Urothelium cell line (cell line): ENCODE results near the gene MCC.

Experiments
- DNase-seq: peaks from one replicate; pipeline ENCODE4 v3.0.0; 2011; ENCODE audit warnings: low spot score, mixed read lengths
- FAIRE-seq: peaks from 2 replicates; lab custom pipeline; 2011; peaks lifted over from hg19 to GRCh38; lab: Jason Lieb, UNC

Gene MCC

DNA sequence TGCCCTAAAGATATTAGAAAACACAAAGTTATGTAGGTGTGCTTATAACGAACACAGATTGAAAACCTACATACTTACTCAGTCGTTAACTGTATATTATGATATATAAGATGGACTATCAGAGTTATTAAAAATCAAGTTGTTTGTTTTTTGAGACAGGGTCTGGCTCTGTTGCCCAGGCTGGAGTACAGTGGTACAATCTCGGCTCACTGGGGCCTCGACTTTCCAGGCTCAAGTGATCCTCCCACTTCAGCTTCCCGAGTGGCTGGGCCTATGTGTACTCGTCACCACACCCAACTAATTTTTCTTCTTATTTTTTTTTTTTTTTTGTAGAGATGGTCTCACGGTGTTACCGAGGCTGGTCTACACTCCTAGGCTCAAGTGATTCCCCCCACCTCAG is 211.8 kb downstream of the MCC start:
- DNase-seq, result no peak
- no peak for FAIRE-seq

DNA sequence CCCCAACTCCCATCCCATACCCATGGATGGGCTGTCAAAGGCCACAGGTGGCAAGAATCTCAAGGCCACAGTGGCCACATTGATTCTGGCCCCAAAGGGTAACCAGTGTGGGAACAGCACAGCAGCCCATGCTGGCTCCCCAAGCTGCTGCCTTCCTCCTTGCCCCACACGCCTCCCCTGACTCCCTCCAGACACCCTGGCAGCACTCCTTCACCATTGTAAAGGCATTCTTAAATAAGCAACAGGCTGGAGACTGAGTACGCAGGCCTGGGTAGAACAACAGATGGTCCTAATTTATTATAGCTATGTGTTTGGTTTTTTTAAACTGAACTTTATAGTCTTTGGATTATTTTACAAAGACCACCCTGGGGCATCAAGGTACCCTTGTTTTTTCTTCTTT is 212.3 kb downstream of the MCC start:
- DNase-seq (no peak), FAIRE-seq (no peak)

DNA sequence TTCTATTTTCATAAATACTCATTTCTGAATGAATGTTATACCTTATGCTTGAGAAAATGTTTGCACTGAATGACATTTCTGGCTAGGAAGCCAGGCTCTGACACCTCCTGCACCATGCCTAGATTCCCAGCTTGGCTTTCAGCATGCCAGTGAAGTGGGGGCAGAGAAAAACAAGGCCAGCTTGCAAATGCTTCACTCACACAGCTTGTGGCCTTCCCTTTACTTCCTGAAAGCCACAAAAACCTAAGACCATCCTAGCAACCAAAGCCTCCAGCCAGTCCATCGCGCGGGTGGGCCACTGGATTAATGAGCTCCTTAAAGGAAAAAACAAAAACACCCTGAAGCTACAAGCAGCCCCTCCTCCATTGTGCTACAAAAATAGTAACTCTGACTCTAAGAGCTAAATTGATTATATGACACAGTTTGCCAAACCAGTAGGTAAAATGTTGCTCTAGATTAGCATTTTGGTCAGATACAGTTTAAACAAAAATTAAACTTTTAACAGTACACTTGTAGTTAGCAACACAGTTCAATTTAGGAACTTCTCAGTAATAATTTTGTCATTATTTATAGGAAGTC is 213.3 kb downstream of the MCC start:
- no peak for FAIRE-seq

DNA sequence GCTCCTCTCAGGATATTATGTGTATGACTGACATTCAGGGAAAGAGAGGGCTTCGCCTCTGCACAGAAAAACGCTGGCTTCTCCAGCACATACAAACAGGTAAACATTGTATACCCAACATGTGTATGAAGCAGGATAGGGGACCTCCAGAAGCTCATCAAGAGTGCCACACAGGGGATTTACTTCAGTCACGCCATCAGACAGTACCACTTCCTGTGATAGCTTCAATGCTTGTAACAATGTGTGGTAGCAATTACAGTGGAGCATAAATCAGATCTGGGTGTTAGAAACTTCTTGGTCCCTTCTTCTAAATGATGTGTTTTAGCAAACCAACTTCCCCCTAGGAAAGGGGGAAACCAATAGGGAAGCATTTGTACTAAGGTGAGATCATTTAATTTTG is 214.3 kb downstream of the MCC start:
- no peak for FAIRE-seq
- no peak for DNase-seq

More for the DNA sequence above, 213.3 kb downstream of the MCC start:
- no peak for DNase-seq

DNA sequence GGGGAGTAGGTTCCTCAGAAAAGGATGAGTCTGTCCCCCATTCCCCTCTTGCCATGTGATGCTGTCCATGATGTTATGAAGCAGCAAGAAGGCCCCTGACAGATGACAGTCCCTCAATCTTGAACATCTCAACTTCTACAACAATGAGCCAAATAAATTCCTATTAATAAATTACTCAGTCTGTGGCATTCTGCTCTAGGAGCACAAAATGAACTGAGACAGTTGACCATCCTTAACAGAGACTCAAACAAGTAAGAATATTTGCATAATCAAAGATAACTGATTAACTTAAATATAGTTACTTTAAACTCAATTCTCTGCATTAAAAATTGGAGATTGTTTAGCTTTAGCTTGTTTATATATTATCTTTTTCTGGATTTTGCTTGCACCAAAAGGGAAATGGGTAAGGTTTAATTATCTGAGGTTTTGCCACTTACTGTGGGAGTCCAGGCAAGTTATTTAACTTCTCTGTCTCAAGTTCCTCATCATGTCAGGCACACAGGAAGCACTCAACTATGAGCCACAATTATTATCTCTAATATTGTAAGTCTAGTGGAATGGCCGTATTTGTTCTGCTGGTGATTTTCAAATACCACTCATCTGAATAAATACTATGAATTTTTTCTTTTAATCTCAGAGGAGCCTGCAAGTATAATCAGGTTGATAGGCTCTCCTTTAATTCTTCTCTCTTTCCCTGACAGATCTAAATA is 216.4 kb downstream of the MCC start:
- no peak for FAIRE-seq
- no peak for DNase-seq

DNA sequence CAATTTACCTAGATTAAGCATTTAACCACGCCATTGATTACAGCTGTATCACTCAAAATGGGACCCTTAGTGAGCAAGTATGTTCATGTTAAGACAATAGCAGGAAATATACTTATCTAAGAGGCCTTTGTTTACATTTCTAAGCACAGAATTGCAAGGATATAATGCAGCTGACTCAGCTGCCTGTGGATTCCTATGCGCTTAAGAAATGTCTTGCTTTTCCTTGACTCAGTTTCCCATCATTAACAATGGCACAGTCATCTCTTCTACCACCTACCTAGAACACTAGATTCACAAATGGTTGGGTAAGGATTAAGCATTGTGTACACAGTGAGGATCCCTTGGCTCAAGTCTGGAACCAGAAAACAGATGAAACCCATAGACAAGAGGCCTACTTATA is 217.2 kb downstream of the MCC start:
- DNase-seq (no peak), FAIRE-seq (peak; percentile 55)

DNA sequence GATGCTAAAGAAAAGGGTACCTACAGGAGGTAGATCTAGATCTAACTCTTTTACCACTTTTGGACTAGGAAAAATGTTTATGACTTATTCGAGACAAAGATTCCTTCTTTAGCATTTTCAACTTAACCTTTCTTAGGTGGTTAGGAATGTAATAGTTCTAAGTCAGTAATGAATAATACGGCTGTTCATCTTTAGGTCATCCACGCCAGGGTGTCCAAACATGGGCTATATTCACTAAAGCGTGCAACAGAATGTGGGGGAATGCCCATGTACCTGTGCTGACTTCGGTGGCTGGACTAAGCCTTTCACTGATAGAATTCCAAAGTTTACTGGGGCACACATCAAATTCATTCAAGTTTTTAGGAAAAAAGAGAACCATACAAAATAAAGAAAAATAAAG is 218.2 kb downstream of the MCC start:
- FAIRE-seq (no peak), DNase-seq (no peak)

DNA sequence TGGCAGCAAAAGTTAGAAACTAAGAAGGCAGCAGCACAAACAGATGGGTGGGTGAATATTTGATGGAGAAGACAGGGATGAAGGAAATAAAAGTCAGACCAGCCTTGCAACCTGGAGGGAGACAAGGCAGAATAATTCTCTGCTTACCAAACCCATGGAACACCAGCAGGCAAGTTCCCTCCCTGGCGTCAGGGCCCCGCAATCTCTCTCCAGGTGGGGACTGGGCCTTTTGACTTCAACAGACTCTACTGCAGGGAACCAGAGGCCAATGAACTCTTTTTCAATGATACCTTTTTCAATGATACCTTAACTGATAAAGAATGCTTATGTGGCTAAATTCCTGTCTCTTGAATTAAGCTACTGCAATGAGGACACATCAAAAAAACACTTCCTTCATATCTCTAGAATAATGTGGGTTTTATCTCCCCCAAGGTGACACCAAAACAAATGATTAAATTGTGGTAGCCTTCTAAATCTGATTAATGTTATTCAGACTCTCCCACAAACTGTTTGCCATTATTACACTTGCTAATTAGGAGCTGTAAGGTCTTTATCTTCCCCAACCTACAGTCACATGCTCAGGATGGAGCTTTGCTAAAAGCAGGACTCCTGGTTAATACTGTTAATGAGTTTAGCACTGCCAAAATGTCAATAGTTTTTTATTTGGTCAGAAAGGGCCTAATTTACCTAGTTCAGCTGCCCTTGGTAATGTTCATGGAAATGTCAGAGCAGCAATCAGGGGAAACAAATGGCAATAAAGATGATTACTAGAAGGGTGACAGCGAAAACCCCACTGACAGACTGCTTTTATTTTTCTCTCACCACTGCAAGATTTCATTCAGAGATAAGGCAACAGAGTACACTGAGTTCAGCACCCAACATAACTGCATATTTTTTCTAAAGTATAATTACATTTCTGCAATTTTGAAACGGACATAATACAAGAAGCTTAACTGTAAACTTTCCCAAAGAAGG is 218.9 kb downstream of the MCC start:
- DNase-seq, result no peak
- no peak for FAIRE-seq

DNA sequence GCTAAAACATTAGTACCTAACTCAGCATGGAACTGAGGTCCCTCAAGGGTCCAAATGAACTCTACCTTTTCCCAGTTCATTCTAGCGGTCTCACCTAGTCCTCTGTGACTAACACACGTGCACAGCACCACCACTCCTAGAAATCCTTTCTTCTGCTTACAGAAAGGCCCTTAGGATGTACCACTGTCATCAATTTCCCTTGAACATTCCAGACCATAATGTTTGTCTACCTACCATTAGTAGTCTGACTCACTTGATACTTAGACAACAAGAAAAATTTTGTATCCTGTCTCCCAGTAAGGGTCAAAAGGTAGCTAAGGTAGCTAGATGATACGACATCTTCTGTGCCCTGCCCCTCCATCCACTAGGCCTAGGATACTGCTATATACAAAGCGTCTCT is 220.0 kb downstream of the MCC start:
- DNase-seq, result no peak
- FAIRE-seq, result no peak

DNA sequence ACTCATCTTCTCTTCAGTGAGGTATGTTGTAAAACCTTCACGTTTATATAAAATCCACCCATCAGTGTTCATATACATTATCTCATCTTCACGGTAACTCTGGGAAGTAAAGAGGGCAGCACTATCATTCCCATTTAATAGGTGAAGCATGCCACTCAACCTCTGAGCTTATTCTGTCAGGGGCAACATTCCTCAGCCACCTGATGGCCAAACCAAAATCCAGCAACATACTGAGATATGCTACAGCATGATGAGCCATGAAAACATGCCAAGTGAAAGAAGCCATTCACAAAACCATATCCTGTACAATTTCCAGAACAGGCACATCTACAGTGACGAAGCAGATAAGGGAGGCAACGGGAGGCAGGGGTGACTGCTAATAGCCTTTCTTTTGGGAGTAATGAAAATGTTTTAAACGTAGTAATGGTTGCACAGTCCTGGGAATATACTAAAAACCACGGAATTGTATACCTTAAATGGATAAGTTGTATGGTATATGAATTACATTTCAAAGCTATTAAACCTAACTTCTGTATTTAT is 220.8 kb downstream of the MCC start:
- no peak for FAIRE-seq
- DNase-seq, result no peak

DNA sequence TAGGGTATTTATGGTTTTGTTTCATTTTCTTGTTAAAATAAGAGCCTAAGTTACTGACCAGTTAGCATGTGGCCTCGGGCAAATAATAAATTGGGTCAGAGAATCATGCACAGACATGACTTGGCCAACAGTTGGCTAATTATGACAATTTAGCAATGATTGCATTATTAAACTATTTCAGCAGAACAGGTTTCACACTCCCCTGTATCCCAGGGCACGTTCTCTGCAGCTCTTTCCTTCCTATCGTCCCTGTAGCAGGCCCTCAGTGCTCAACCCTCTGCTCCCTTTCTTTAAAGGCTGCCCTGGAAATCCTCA is 221.4 kb downstream of the MCC start:
- FAIRE-seq (no peak), DNase-seq (no peak)

DNA sequence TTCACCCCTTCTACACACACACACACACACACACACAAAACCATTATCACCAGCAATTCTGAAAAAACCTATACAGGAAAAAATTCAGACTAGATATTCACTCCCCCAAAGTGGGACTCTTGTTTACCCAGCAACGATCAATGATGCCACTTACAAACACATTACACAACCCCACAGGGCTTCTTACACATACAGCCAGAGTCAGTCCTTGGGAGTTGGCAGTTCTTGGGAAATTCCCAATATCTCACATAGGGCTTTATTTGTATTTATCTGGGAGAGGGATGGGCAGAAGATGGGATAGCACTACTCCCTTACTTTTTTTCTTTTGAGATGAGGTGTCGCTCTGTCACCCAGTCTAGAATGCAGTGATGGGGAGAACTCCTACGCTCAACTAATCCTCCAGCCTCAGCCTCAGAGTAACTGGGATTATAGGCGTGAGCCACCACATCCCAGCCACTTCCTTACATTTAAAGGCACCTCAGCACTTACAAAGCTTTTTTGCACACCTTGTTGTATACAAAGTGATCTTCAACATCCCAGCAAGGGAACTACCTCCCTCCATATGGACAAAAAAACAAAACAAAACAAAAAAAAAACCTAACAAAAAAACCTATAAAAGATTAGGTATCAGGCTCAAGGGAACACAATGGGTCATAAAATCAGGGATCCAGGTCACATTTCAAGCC is 221.9 kb downstream of the MCC start:
- FAIRE-seq (no peak), DNase-seq (no peak)

DNA sequence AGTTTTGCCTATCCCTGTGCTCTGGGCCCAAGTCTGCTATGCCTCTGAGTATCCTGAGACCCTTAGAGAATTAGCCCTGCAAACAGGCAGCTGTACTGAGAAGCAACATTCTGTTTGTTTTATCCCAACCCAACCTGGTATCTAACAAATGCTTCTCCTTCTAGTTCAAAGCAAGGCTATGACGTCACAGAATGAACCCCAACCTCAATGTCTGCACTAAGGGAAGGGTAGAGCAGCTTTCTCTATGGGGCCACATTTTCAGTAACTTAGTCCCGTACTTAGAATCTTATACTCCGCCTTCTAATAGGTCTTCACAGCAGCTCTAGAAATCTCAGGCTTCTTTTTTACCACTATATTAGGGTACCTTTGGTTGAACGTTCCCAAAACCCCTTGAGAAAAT is 223.1 kb downstream of the MCC start:
- DNase-seq, result no peak
- no peak for FAIRE-seq

DNA sequence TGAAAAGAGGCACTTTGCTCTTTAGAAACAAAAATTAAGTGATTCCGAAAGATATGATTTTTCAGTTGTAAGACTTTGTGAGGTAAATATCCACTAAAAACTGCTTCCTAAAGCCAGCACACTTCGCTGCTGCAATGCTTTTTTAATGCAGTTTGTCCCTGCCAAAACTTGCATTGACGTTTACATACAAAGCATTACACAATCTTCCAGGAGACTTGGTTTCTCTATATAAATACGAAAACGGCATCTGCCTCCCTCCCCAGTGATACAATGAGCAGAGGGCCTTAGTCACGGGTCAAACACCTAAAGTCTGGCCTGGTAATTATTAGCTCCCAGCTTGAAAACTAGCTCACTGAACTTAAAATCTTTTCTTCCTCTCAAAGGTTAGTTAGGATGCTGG is 224.2 kb downstream of the MCC start:
- DNase-seq (no peak), FAIRE-seq (no peak)

DNA sequence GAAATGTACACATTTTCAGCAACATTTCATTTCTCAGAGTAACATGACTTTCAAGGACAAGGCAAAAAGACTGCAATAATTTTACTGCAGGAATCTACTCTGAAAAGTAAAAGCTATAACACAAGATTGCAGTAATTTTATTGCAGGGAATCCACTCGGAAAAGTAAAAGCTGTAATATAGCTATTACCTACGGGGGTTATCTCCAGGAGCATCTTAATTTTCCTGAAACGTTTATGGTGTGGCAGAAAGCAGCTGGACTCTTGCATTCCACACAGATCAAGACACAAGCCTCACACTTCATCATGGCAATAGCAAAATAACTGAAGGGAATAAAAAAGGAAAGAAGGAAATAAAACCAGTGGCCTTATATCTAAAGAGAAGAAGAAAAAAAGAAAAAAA is 224.7 kb downstream of the MCC start:
- FAIRE-seq, result no peak
- no peak for DNase-seq

DNA sequence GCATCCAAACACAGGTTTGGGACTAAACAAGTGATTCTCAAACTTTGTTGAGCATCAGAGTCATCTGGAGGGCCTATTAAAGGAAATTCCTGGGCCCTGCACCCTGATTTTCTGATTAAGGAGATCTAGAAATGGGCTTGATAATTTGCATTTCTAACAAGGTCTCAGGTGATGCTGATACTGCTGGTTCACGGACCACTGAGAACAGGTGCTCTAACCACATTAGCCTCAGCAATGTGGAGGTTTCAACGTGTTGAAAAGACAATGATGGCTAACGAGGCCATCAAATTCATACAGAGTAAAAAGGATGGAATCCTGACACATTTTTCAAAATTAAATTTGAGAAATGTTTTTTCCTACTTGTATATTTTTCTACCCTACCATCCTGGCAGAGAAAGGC is 225.6 kb downstream of the MCC start:
- DNase-seq, result no peak
- FAIRE-seq, result no peak

DNA sequence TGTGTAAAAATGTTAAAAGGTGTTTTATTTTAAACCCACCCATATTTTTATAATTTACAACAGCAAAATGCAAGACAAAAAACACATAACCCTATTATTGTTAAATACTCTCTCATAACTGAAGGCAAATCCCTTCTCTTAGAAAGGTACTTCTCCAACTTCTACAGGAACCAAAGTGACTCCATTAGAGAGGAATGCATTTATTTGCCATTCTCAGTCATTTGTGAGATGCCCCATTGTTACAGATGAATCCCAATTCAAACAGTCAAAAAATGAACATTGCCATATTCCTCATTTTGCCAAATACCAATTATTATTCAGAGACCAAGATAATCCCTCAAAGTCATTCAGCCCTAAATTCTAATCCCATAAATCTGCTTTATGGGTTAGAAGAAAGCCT is 229.2 kb downstream of the MCC start:
- peak; percentile 9 for DNase-seq
- FAIRE-seq, result no peak

DNA sequence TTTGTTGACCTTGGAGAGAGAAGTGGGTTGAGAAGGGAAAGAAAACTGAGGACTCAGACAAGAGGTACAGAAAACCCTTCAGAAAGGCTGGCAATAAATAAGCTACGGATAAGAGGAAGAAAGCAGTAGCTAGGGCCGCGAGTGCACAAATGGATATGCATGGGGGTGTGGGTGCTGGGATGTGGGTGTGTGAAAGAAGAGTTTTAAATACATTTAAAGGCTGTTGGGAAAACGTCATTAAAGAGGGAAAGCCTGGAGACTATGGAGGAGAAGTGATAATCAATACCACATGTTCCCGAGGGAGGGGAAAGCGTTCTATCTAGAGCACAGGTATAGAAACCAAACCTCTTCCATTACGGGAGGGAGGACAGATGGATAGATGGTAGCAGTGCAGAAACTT is 230.7 kb downstream of the MCC start:
- FAIRE-seq (no peak), DNase-seq (no peak)

DNA sequence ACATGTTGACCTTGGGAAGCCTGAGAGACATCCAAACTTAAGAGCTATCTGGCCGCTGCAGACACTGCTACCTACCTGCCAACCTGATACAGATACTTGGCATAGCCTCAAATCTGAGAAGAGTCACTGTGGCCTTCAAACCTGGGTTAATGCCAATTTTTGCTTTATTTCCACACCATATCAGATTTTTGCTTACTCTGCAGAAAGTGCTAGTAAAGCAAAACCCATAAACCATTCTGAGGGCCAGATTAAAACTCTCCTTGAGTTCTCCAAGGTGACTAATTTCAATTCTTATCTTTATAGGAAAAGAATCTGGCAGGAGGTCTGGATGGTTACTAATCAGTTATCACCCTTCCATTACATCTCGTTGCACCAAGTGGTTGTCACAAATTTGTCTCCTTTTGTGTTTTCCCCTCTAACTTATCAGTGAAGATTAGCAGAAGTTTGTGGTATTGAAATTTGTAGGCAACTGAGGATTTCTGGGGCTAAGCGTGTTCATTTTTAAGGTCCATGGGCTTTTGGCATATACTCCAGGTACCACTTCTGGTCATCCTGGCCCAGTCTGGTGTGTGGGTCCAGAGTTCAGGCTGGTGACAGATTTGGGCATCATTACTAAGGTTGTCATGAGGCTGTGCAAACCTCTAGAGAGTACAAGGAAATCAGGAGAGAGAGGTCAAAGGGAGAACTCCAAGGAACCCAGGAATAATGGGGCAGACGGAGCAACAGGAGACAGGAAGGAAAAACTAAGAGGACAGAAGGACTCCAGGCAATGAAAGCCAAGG is 231.4 kb downstream of the MCC start:
- FAIRE-seq (no peak), DNase-seq (no peak)

DNA sequence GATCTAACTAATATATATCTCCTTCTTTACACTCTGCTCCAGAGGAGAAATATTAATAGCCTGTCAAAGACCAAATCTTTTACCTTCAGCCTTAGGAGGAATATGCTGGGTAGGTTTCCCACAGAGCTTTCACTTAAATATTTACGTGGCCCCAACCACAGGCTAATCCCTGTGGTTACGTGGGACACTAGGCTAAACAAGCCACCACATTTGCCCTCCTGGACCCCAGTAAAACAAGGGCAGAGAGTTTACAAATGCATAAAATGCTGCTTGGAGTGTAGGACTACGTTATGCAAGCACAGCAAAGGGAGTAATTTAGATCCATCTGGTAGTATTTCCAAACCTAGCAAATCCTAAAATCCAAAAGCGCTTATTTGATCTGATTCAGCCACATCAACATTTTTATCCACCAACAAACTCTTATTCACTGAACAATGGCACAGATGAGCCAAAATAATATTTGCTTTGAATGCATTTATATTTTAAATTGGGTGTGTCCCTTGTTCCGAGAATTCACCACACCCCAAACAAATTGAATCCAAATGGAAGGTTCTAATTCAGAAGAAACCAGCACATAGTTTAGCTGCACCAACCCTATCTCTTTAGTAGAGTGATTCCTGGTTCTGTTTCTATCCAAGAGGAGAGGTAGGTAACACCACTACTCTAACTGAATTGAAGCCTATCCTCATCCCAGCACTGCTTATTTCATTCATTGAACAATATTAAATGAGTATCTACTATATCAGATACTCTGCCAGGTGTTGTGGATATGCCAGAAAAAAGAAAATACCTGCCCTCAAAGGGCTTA is 232.5 kb downstream of the MCC start:
- FAIRE-seq, result no peak
- DNase-seq, result no peak
